Measurements from ENCODE around the gene CLEC16A. TPM values are rescaled to one million over a fixed set of nuclear protein-coding genes. Genes with fewer than 3 reads are reported as not detected.

The CLEC16A gene
- total and polyA plus RNA-seq, 9 of the 15 experiments (the other 6 are each of a cell fraction or from before 2014, with no cell fraction given) = 1.00 to 22.3 (median 10.0) TPM

- TF ChIP-seq RERE (CRISPR knock-in tag; IDR thresholded peaks at IDR 0.05; ENCODE audit: borderline replicate concordance) (no peak; the same call in 1 of the 2 replicates), POLR2H (tag; IDR thresholded peaks at IDR 0.05; ENCODE audit: low read depth) (no peak), ZNF121 (CRISPR knock-in tag; conservative IDR thresholded peaks at IDR 0.05) (no peak), ELK3 (CRISPR knock-in tag; IDR thresholded peaks at IDR 0.05) (no peak), E2F6 (IDR thresholded peaks at IDR 0.05; ENCODE audit: borderline replicate concordance in 1 of 2, extremely low read depth in 1 of 2, insufficient read depth in 1 of 2, insufficient read length in 1 of 2, low read depth in 1 of 2, low read length in 1 of 2, poor library complexity in 1 of 2, severe bottlenecking in 1 of 2) (peak in 1 of 2 experiments; percentile 4), SMAD3 (CRISPR knock-in tag; conservative IDR thresholded peaks at IDR 0.05) (peak; percentile 85), JUNB (CRISPR knock-in tag; conservative IDR thresholded peaks at IDR 0.05) (no peak), ETV5 (CRISPR knock-in tag; IDR thresholded peaks at IDR 0.05; ENCODE audit: low read depth) (peak; percentile 78; the same call in 1 of the 2 replicates), BHLHE40 (IDR thresholded peaks at IDR 0.05; ENCODE audit: low read length) (peak; percentile 80), SIX5 (IDR thresholded peaks at IDR 0.05; ENCODE audit: borderline replicate concordance in 1 of 2, insufficient read depth in 1 of 2, low read depth in 1 of 2, low read length in 2 of 2) (no peak), ARID2 (IDR thresholded peaks at IDR 0.05) (no peak), FOXP1 (CRISPR knock-in tag; IDR thresholded peaks at IDR 0.05) (peak; percentile 99), ZNF212 (CRISPR knock-in tag; IDR thresholded peaks at IDR 0.05) (no peak), MCM7 (IDR thresholded peaks at IDR 0.05) (no peak)
These were observed 160.9 kb downstream of the CLEC16A start (continued) for GRCh38 chr16:11105038-11105903.

Data from K562 (cell line).